Measurements from ENCODE around the gene CENPE.
A peak's percentile ranks its signal among the peaks of the same experiment; 100 is the strongest.
"Not testable (repeated sequence)": the region's sequence is repeated elsewhere in the genome, so short reads cannot be mapped to it uniquely, and the experiment has no call there.

Gene CENPE

GRCh38 chr4:103198111-103198765, at the start of gene CENPE:
CENPE (minus strand) TSS chr4:103198343; CDS start chr4:103198319, 24 bp downstream.
- Mint-ChIP-seq H3K27me3 (peaks cover 6% of the 10 kb centered on the region), H3K36me3 (no peaks in the 10 kb centered on the region), H3K4me3 (peak within 1 kb of the TSS; percentile 95), H3K27ac (peak within 1 kb of the TSS; percentile 99), H3K9me3 (no peaks in the 10 kb centered on the region), H3K4me1 (peaks cover 9% of the 10 kb centered on the region)

GRCh38 chr4:103244251-103244650, 46.1 kb upstream of the CENPE start:
- Mint-ChIP-seq H3K4me3 (no peak overlapping the region), H3K27me3 (peaks cover 4% of the 10 kb centered on the region), H3K4me1 (no peaks in the 10 kb centered on the region), H3K36me3 (no peaks in the 10 kb centered on the region), H3K27ac (no peak overlapping the region), H3K9me3 (no peaks in the 10 kb centered on the region)

DNA sequence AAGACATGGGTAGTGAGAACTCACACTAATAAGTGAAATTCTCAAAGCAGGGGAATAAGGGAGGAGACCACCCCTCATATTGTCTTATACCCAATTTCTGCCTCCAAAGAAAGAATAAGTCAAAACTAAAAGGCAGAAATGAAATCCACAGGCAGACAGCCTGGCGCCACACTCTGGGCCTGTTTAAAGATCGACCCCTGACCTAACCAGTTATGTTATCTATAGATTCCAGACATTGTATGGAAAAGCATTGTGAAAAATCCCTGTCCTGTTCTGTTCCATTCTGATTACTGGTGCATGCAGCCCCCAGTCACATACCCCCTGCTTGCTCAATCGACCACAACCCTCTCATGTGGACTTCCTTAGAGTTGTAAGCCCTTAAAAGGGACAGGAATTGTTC, 32.8 kb upstream of the CENPE start:
- not testable (repeated sequence) for H3K9me3 Mint-ChIP-seq, H3K27ac Mint-ChIP-seq, H3K4me1 Mint-ChIP-seq, H3K27me3 Mint-ChIP-seq, H3K4me3 Mint-ChIP-seq, H3K36me3 Mint-ChIP-seq

- not testable (repeated sequence) for H3K9me3 Mint-ChIP-seq, H3K27ac Mint-ChIP-seq, H3K27me3 Mint-ChIP-seq, H3K36me3 Mint-ChIP-seq, H3K4me1 Mint-ChIP-seq, H3K4me3 Mint-ChIP-seq
Observed at GRCh38 chr4:103223556-103223955, 25.4 kb upstream of the CENPE start.

DNA sequence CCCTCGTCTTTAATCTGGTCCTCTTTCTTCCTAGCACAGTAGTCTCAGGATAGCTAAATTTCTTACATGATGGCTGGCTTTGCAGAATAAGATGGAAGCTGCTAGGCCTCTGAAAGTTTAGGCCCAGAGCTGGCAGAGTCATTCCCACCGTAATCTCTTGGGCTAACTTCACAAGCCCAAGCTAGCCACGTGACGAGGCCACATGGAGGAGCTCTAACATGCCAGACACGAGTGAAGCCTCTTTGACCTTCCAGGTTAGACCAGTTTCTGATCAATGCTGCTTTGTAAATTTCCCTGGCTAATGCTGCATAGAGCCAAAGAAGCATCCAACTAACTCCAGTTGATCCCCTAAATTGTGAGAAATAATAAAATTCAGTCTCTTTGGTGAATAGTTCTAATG, 9.5 kb upstream of the CENPE start:
- no peaks in the 10 kb centered on the region for H3K36me3 Mint-ChIP-seq
- peaks cover 5% of the 10 kb centered on the region for H3K27me3 Mint-ChIP-seq
- no peaks in the 10 kb centered on the region for H3K9me3 Mint-ChIP-seq
- H3K27ac Mint-ChIP-seq, result no peak overlapping the region
- H3K4me3 Mint-ChIP-seq, result no peak overlapping the region
- no peaks in the 10 kb centered on the region for H3K4me1 Mint-ChIP-seq

GRCh38 chr4:103204111-103204510, 6.0 kb upstream of the CENPE start:
- Mint-ChIP-seq H3K27me3 (peaks cover 7% of the 10 kb centered on the region), H3K4me3 (no peak overlapping the region), H3K4me1 (no peaks in the 10 kb centered on the region), H3K36me3 (no peaks in the 10 kb centered on the region), H3K9me3 (no peaks in the 10 kb centered on the region), H3K27ac (no peak overlapping the region)

GRCh38 chr4:103201724-103202123, 3.6 kb upstream of the CENPE start:
- no peaks in the 10 kb centered on the region for H3K36me3 Mint-ChIP-seq
- peaks cover 6% of the 10 kb centered on the region for H3K27me3 Mint-ChIP-seq
- H3K27ac Mint-ChIP-seq, result no peak overlapping the region
- no peaks in the 10 kb centered on the region for H3K9me3 Mint-ChIP-seq
- peaks cover 9% of the 10 kb centered on the region for H3K4me1 Mint-ChIP-seq
- H3K4me3 Mint-ChIP-seq, result no peak overlapping the region

GRCh38 chr4:103201253-103201652, 3.1 kb upstream of the CENPE start:
- no peak overlapping the region for H3K27ac Mint-ChIP-seq
- H3K9me3 Mint-ChIP-seq, result no peaks in the 10 kb centered on the region
- H3K36me3 Mint-ChIP-seq, result no peaks in the 10 kb centered on the region
- H3K27me3 Mint-ChIP-seq, result peaks cover 6% of the 10 kb centered on the region
- H3K4me1 Mint-ChIP-seq, result peaks cover 9% of the 10 kb centered on the region
- no peak overlapping the region for H3K4me3 Mint-ChIP-seq

DNA sequence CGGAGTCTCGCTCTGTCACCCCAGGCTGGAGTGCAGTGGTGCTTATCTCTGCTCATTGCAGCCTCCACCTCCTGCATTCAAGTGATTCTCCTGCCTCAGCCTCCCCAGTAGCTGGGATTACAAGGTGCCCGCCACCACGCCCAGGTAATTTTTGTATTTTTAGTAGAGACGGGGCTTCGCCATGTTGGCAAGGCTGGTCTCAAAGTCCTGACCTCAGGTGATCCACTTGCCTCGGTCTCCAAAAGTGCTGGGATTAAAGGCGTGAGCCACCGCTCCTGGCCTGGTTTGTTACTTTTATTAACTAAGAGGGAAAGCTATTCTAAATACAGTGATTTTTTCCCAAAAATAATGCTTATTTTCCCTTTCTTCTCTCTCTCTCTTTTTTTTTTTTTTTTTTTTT, 866 bp upstream of the CENPE start:
- H3K36me3 Mint-ChIP-seq, result no peaks in the 10 kb centered on the region

GRCh38 chr4:103197765-103198110, 405 bp downstream of the CENPE start:
- peak overlapping the region; percentile 95 for H3K4me3 Mint-ChIP-seq
- H3K27me3 Mint-ChIP-seq, result peaks cover 6% of the 10 kb centered on the region
- H3K4me1 Mint-ChIP-seq, result peaks cover 9% of the 10 kb centered on the region
- H3K27ac Mint-ChIP-seq, result peak overlapping the region; percentile 79
- no peaks in the 10 kb centered on the region for H3K36me3 Mint-ChIP-seq
- H3K9me3 Mint-ChIP-seq, result no peaks in the 10 kb centered on the region

More for the DNA sequence above, 866 bp upstream of the CENPE start:
- peaks cover 9% of the 10 kb centered on the region for H3K4me1 Mint-ChIP-seq
- peaks cover 6% of the 10 kb centered on the region for H3K27me3 Mint-ChIP-seq
- peak overlapping the region; percentile 15 for H3K27ac Mint-ChIP-seq
- H3K4me3 Mint-ChIP-seq, result peak overlapping the region; percentile 95
- no peaks in the 10 kb centered on the region for H3K9me3 Mint-ChIP-seq

- Mint-ChIP-seq H3K27me3 (no peaks in the 10 kb centered on the region), H3K27ac (no peak overlapping the region), H3K36me3 (no peaks in the 10 kb centered on the region), H3K9me3 (no peaks in the 10 kb centered on the region), H3K4me3 (no peak overlapping the region), H3K4me1 (peaks cover 9% of the 10 kb centered on the region)
Observed at GRCh38 chr4:103193457-103193856, 4.7 kb downstream of the CENPE start.

DNA sequence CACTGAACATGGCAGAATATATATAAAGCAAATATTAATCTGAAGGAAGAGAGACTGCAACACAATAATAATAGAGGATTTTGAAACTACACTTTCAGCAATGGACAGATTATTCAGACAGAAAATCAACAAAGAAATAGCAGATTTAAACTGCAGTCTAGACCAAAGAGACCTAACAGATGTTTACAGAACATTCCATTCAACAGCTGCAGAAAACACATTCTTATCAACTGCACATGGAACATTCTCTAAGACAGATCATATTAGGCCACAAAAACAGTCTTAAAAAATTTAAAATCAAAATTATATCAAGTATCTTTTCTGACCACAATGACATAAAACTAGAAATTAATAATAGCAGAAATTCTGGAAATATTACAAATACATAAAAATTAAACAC, 27.1 kb downstream of the CENPE start:
- Mint-ChIP-seq H3K27ac (no peak overlapping the region), H3K4me3 (no peak overlapping the region), H3K36me3 (peaks cover 14% of the 10 kb centered on the region), H3K9me3 (peaks cover 8% of the 10 kb centered on the region), H3K4me1 (no peaks in the 10 kb centered on the region), H3K27me3 (no peaks in the 10 kb centered on the region)

DNA sequence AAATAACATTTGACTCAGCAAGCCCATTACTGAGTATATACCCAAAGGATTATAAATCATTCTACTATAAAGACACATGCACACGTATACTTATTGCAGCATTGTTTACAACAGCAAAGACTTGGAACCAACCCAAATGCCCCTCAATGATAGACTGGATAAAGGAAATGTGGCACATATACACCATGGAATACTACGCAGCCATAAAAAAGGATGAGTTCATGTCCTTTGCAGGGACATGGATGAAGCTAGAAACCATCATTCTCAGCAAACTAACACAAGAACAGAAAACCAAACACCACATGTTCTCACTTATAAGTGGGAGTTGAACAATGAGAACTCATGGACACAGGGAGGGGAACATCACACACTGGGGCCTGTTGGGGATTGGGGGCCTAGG, 28.4 kb downstream of the CENPE start:
- peaks cover 14% of the 10 kb centered on the region for H3K36me3 Mint-ChIP-seq

GRCh38 chr4:103168993-103169392, 29.1 kb downstream of the CENPE start:
- Mint-ChIP-seq H3K9me3 (peaks cover 8% of the 10 kb centered on the region), H3K36me3 (peaks cover 14% of the 10 kb centered on the region)

More for the DNA sequence above, 28.4 kb downstream of the CENPE start:
- H3K9me3 Mint-ChIP-seq, H3K4me3 Mint-ChIP-seq, H3K4me1 Mint-ChIP-seq, H3K27ac Mint-ChIP-seq, H3K27me3 Mint-ChIP-seq: not testable (repeated sequence)

GRCh38 chr4:103162176-103162575, 36.0 kb downstream of the CENPE start:
- Mint-ChIP-seq H3K9me3 (no peaks in the 10 kb centered on the region), H3K27ac (no peak overlapping the region), H3K4me1 (no peaks in the 10 kb centered on the region), H3K4me3 (no peak overlapping the region), H3K36me3 (peaks cover 1% of the 10 kb centered on the region), H3K27me3 (no peaks in the 10 kb centered on the region)

More at GRCh38 chr4:103168993-103169392, 29.1 kb downstream of the CENPE start:
- Mint-ChIP-seq H3K4me3 (no peak overlapping the region), H3K27me3 (no peaks in the 10 kb centered on the region), H3K27ac (no peak overlapping the region), H3K4me1 (no peaks in the 10 kb centered on the region)

- Mint-ChIP-seq H3K4me1 (no peaks in the 10 kb centered on the region), H3K4me3 (no peak overlapping the region), H3K27me3 (no peaks in the 10 kb centered on the region), H3K27ac (no peak overlapping the region), H3K36me3 (peaks cover 3% of the 10 kb centered on the region), H3K9me3 (peaks cover 6% of the 10 kb centered on the region)
Observed at GRCh38 chr4:103158760-103159159, 39.4 kb downstream of the CENPE start.

DNA sequence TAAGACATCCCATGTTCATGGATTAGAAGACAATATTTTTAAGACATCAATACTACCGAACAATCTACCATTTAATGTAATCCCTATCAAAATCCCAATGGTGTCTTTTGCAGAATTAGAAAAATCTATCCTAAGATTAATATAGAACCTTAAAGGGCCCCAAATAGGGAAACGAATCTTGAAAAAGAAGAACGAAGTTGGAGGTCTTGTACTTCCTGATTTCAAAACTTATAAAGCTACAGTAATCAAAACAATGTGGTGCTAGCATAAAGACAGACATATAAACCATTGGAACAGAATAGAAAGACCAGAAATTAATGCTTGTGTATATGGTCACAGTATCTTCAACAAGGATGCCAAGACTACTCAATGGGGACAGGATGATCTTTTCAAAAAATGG, 42.0 kb downstream of the CENPE start:
- Mint-ChIP-seq H3K9me3 (peaks cover 6% of the 10 kb centered on the region), H3K36me3 (peaks cover 3% of the 10 kb centered on the region), H3K27ac (no peak overlapping the region), H3K4me1 (no peaks in the 10 kb centered on the region), H3K27me3 (no peaks in the 10 kb centered on the region), H3K4me3 (no peak overlapping the region)
